NOMO-1 treated with dmso at 0.1 percent for 144 hours (cell line): Measurements from ENCODE around the gene PSMA7.

Source experiments
- DNase-seq: peaks from one replicate; lab custom pipeline; 2025; ENCODE audit not compliant: unreplicated experiment; lab: John Stamatoyannopoulos, UW

PSMA7 gene

DNA sequence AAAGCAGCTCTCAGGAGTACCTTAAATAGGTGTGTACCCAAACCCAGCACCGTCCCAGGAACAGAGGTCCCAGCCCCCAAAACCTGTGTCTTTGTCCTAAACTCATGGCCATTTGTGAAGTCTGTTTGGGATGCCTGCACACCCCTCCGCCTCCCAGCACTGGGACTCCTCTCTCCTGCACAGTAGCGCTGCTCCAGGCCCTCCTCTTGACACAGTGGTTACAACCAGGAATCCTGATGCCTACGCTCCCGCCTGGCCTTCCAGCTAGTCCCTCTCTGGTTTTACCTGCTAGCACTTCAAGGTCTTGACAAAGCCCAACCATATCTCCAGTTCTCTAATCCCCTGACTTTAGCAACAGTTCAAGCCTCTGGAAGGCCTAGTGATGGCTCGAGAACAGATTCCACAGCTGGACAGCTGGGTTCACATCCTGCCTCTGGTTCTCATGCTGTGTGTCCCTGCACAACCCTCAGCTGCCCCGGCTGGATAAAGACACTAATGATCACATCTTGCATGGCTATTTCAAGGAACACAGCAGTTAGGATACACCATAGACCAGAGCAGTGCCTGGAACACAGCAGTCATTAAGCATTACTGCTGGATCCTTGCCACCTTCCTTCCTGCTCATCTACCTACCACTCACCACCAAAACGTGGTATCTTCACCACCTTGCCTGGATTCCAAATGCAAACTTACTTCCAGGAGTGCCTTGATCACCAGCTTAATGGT is 5.6 kb downstream of the PSMA7 start:
- DNase-seq, result no peak

- DNase-seq, result no peak
Observed at GRCh38 chr20:62137092-62137384, 6.2 kb downstream of the PSMA7 start.

DNA sequence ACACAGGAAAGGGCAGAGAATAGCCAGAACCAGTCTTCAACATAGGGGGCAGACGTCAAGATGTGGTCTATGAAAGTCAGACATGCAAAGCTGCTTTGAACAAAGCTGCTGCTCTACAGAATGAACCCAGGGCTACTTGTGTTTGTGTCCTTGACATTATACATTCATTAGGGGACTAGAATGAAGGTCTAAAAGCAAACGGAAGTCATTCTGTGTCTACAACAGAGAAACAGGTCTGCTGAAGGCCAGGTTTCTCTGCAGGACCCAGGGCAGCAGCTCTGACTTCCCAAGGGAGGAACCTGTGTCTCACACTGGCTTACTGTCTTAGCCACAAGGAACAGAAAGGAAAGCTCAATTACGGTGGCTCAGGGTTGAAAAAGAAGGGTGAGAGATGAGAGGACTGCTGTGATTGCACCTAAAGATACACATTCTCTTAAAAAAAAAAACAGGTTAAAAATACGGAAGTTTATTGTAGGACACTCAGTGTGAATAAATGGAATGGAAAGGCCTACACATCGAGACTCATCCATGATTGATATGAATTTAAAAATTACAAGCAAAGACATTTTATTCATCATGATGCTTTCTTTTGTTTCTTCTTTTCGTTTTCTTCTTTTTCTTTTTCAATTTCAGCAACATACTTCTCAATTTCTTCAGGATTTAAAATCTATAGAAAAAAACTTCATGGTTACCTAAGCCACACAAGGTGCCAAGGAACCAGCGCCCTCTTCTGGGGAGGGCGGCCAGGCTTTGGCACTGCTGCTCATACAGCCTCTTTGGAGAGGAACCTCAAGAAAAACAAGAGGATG is 6.7 kb downstream of the PSMA7 start:
- DNase-seq, result peak; percentile 24

DNA sequence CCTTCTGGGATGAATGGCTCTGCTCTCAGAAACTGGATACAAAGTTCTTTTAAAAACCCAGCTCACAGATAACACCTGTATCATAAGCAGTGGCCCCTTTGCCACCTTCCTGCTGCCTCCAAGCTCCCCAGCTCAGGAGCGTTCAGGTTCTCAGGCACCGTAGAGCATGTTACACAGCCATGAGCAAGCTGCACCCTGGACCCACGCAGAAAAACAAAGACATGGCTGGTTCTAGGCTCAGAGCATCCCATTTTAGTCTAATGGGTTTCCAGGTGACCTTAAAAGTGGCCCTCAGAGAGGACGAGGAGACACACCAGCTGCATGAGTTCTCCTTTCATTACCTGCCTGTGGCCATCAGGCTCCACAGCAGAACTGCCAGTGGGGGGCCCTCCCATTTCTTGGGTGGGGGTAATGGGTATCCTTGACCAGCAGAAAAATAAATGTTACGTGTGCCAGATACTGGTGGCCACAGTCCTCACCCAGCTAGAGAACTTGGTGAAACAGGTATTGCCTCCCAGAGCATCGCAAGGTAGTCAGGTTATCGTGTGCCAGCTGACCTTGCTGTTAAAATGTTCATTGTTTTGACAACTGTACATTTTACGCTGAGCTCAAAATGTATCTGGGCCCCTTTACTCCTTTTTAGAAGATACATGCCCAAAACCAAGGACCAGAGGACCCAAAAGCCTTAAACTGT is 7.5 kb downstream of the PSMA7 start:
- DNase-seq, result no peak

GRCh38 chr20:62134735-62135231 is 8.4 kb downstream of the PSMA7 start:
- no peak for DNase-seq

- DNase-seq, result no peak
Observed at GRCh38 chr20:62133864-62134263, 9.3 kb downstream of the PSMA7 start.

- DNase-seq, result no peak
Observed at GRCh38 chr20:62133051-62133845, 9.9 kb downstream of the PSMA7 start.

DNA sequence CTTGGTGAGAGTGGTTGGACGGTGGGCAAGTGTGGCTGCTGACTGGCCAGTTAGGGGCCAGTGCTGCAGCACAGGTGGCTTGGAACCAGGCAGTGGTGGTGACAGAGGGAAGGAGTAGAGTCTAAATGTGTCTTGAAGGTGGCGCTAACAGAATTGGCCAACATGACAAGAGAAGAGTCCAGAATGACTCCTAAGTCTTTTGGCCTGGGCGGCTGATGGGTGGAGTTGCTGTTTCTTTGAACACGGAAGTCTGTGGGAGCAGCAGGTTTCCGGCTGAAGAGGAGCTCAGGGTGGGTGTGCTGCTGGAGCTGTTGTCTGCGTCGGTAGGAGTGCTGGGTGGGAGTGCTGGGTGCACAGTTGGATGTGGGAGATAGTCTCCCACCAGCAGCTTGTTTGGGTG is 10.8 kb downstream of the PSMA7 start:
- DNase-seq, result no peak

GRCh38 chr20:62131560-62132320 is 11.5 kb downstream of the PSMA7 start:
- no peak for DNase-seq

DNA sequence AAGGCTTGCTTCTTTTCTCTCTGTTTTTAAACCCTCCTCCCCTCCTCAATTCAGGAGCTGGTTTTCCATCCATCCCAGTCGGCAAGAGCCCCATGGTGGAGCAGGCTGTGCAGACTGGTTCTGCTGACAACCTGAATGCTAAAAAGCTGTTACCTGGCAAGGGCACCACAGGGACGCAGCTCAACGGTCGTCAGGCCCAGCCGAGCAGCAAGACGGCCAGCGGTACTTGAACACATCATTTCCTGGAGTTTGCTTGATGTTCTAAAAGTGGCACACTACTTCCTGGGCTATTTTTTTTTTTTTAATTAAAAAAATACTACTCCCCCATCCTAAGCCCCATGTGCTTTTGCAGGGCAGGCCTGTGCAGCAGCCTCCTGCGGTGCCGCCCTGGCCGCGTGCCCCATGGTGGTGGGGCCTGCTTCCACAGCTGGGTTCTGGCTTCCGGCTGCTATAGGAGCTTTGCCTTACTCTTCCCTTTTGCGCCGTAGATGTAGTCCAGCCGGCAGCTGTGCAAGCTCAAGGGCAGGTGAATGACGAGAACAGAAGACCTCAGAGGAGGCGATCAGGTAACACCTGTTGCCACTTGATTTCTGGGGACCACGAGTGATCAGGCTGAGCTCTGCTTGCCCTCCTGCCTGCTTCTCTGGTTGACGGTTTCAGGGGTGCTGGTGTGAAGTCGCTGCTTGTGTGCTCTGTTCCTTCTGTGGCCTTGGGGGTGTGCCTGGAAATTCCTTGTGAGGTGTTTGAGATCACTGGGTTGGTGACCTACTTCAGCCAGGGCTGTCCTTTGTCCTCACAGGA is 13.3 kb downstream of the PSMA7 start:
- DNase-seq, result no peak

- no peak for DNase-seq
Observed at GRCh38 chr20:62128502-62128901, 14.7 kb downstream of the PSMA7 start.

DNA sequence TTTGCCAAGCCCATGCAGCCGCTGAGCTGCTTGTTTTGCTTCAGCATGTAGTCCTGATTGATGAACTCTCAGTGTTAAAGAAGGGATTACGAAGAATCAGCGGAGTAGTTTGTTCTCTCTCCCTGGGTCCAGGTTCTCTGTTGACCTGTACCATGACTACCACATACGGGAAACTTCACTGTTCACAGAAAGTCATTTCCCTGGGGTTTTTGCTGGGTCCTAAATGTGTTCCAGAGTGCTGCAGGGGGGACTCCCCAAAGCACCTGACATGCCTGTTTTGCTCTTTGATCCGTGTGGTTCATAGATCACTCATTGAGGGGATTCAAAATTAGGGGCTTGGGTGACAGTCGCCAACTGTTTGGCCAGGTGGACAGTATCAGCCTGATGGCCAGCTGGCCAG is 15.4 kb downstream of the PSMA7 start:
- DNase-seq, result no peak

GRCh38 chr20:62126141-62126540 is 17.1 kb downstream of the PSMA7 start:
- DNase-seq, result no peak

GRCh38 chr20:62123450-62124118 is 19.6 kb downstream of the PSMA7 start:
- DNase-seq, result no peak

DNA sequence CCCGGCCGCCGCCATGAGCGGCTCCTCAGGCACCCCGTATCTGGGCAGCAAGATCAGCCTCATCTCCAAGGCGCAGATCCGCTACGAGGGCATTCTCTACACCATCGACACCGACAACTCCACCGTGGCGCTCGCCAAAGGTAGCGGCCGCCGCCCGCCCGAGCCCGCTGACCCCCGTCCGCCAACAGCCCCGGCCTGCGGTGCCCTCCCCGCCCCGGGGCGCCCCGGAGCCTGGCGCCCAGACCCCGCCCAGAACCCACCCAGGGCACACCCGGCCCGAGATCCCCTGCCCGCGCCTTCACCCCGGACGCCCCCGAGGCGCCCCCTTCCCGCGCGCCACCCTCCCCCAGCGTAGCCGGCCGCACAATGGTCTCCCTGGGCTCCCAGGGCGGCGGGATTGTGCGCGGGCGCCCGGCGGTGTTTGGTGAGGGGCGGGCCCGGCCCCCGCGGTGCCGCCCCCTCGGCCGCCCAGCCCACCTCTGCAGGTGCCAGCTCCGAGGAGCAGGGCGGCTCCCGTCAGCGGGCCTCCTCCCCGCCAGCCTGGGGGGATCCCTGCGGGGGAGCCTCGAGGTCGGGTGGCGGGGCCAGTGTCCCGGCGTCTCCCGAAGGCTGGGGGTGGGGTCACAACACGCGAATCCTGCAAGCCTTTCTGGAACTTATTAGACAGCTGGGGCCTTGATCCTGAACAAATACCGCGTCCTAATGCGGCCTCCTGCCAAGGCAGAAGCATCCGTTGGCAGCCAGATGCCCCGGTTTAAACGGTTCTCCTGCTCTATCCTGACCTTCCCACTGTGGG is 20.3 kb downstream of the PSMA7 start:
- DNase-seq, result no peak

DNA sequence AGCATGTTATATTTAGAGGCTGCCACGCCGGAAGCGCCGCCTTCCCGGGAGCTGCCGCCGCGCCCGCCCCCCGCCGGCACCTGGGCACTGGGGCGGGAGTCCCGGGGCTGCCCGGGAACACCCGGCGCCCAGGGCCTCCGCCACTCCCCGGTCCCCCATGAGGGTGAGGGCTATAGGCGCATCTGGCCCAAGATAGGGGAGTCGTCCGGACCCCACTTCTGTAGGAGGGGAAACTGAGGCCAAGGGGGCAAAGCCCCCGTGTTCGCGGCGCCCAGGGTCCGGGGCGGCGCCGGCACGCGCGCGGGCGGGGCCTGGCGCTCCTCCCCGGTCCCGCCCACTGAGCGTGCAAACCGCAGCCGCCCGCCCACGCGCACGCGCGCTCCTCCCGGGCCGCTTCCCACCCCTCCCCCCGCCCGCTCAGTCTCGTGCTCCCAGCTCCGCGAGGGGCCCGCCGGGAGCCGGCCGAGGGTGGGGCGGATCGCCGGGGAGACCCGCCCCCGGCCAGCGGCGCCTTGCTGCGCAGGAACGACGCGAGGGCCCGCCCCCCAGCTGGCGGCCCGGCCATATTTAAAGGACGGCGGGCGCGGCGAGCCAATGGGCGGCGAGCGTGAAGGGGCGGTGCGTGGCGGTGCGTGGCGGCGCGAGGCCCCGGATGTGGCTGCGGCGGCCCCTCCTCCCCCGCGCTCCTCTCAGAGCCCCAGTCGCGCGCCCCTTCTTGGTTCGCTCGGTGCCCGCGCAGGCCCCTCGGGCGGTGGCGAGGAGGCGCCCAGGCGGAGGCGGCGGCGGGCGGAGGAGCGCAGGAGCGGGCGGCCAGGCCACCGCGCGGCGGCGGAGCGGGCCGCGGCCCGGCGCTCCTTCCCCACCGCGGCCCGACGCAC is 21.2 kb downstream of the PSMA7 start, which contains the start of gene LSM14B:
TSS of gene LSM14B (plus strand) at position 700 of the 878 bp plus-strand sequence. CDS start 192 bp downstream, outside the sequence.
- peak; percentile 95 for DNase-seq
